K562 (cell line): ENCODE measurements around the gene SIRT7. TPM values are rescaled to one million over a fixed set of nuclear protein-coding genes. Genes with fewer than 3 reads are reported as not detected.

Experiments used
- BRF2 ChIP-seq: IDR thresholded peaks from 3 replicates; pipeline ENCODE4 v1.6.1; 2011; ENCODE audit warnings: borderline replicate concordance, mild to moderate bottlenecking; ENCODE audit not compliant: insufficient read length, insufficient read depth
- ETV1 ChIP-seq: fragments of 450-650 bp; conservative IDR thresholded peaks from 2 replicates; pipeline ENCODE4 v1.6.1; 2016; ENCODE audit warnings: missing genetic modification characterization, control low read depth, low read depth, missing compliant biosample characterization
- FOXJ3 ChIP-seq: sonication (generic); formaldehyde crosslinking; IDR thresholded peaks from 2 replicates; pipeline ENCODE4 v1.4.0; 2020; ENCODE audit warnings: mild to moderate bottlenecking, missing genetic modification reagents
- HDAC1 ChIP-seq, 2 experiments: fragments of 450-650 bp; IDR thresholded peaks; 2 replicates each; pipeline ENCODE4 v1.6.1; 2016 to 2017; ENCODE audit warnings: inconsistent platforms in 1 of 2, mild to moderate bottlenecking in 1 of 2, moderate library complexity in 1 of 2
- HLTF ChIP-seq: fragments of 450-650 bp; IDR thresholded peaks from 2 replicates; pipeline ENCODE4 v1.6.1; 2016
- ILF3 ChIP-seq: fragments of 450-650 bp; IDR thresholded peaks from 2 replicates; pipeline ENCODE4 v1.6.1; 2018; ENCODE audit warnings: antibody characterized with exemption, mild to moderate bottlenecking, moderate library complexity, borderline replicate concordance
- KLF13 ChIP-seq: fragments of 450-650 bp; IDR thresholded peaks from 2 replicates; pipeline ENCODE4 v1.6.1; 2016; ENCODE audit warnings: missing genetic modification characterization, low read depth, mild to moderate bottlenecking, missing compliant biosample characterization, moderate library complexity, borderline replicate concordance
- NR2C2 ChIP-seq, 2 experiments: fragments of 200-800 bp in 1 of 2; sonication (Bioruptor generic) in 1 of 2; sonication (generic) in 1 of 2; formaldehyde crosslinking in 1 of 2; IDR thresholded peaks; 2 replicates each; pipeline versions ENCODE4 v1.6.1 to v1.8.0; 2016 to 2022; ENCODE audit warnings: mild to moderate bottlenecking in 1 of 2, missing compliant biosample characterization in 1 of 2, missing genetic modification characterization in 1 of 2, missing genetic modification reagents in 1 of 2
- NR4A1 ChIP-seq, 2 experiments: fragments of 250-450 bp in 1 of 2; fragments of 450-650 bp in 1 of 2; sonication (Bioruptor Pico) in 1 of 2; IDR thresholded peaks; 2 replicates each; pipeline versions ENCODE4 v1.4.0 to v1.6.1; 2016 to 2020; ENCODE audit warnings: mild to moderate bottlenecking in 2 of 2, missing compliant biosample characterization in 1 of 2, missing genetic modification characterization in 1 of 2, moderate library complexity in 1 of 2
- PHF21A ChIP-seq: fragments of 450-650 bp; IDR thresholded peaks from 2 replicates; pipeline ENCODE4 v1.6.1; 2017; ENCODE audit warnings: low read depth, borderline replicate concordance
- PTTG1 ChIP-seq: fragments of 450-650 bp; IDR thresholded peaks from 2 replicates; pipeline ENCODE4 v1.6.1; 2016; ENCODE audit warnings: low read depth, mild to moderate bottlenecking, missing genetic modification characterization, missing compliant biosample characterization
- RBM39 ChIP-seq: fragments of 200-400 bp; formaldehyde crosslinking; optimal IDR thresholded peaks from 2 replicates; pipeline ENCODE3; 2018; ENCODE audit warnings: low read depth, low read length
- STAT5B ChIP-seq: fragments of 250-450 bp; sonication (Bioruptor Pico); IDR thresholded peaks from 2 replicates; pipeline ENCODE4 v1.8.0; 2021; ENCODE audit warnings: mild to moderate bottlenecking, inconsistent platforms
- TCF3 ChIP-seq: sonication (generic); formaldehyde crosslinking; IDR thresholded peaks from 2 replicates; pipeline ENCODE4 v1.4.0; 2020; ENCODE audit warnings: mild to moderate bottlenecking, missing genetic modification reagents
- TCF7L2 ChIP-seq: fragments of 150-350 bp; IDR thresholded peaks from 2 replicates; pipeline ENCODE4 v1.6.1; 2016; ENCODE audit warnings: low read depth, mild to moderate bottlenecking, low read length, moderate library complexity
- TFAM ChIP-seq: fragments of 250-450 bp; sonication (Bioruptor Pico); conservative IDR thresholded peaks from 2 replicates; pipeline ENCODE4 v1.5.0; 2021; ENCODE audit warnings: mild to moderate bottlenecking, moderate library complexity
- ZNF12 ChIP-seq: sonication (generic); formaldehyde crosslinking; IDR thresholded peaks from 2 replicates; pipeline ENCODE4 v1.4.0; 2020; ENCODE audit warnings: mild to moderate bottlenecking, missing genetic modification reagents
- ZNF263 ChIP-seq: sonication (generic); formaldehyde crosslinking; IDR thresholded peaks from 2 replicates; pipeline ENCODE4 v1.8.0; 2022; ENCODE audit warnings: mild to moderate bottlenecking, missing genetic modification reagents, borderline replicate concordance
- polyA plus RNA-seq, 8 experiments: library from polyadenylated mRNA; depleted of rRNA in 4 of 8; stranded (reverse) in 5 of 8; unstranded in 3 of 8; fragments of >200 nt; fragmentation: Nextera tagmentation in 2 of 8; fragmentation: Illumina TruSeq in 1 of 8; extraction: Ambion mirVana in 2 of 8; extraction: Trizol in 1 of 8; gene quantifications; 2 replicates each; pipeline versions ENCODE4 v1.2.1 to v1.2.3, GENCODE V29; 2011 to 2014; ENCODE audit warnings: inconsistent platforms in 1 of 8, missing spikeins in 1 of 8
- total RNA-seq, 7 experiments: library from RNA; depleted of rRNA in 6 of 7; stranded (reverse); fragments of >200 nt in 6 of 7; fragmentation: Illumina TruSeq in 2 of 7; extraction: Trizol in 2 of 7; gene quantifications; 2 replicates each; pipeline versions ENCODE4 v1.2.1 to v1.2.3, GENCODE V29; 2011 to 2021; ENCODE audit warnings: low replicate concordance in 1 of 7
- TF ChIP-seq, protein P1 (sequence below): sonication (generic); formaldehyde crosslinking; IDR thresholded peaks from 2 replicates; pipeline ENCODE4 v1.8.0; 2022; ENCODE audit warnings: missing genetic modification reagents, mild to moderate bottlenecking, moderate library complexity, borderline replicate concordance
- TF ChIP-seq, protein P2 (sequence below): fragments of 450-650 bp; IDR thresholded peaks from 2 replicates; pipeline ENCODE4 v1.6.1; 2016; ENCODE audit warnings: low read depth, mild to moderate bottlenecking, moderate library complexity
- TF ChIP-seq, protein P3 (sequence below): sonication (generic); formaldehyde crosslinking; IDR thresholded peaks from 2 replicates; pipeline ENCODE4 v1.8.1; 2023; ENCODE audit warnings: mild to moderate bottlenecking, missing genetic modification reagents
- TF ChIP-seq, protein P4 (sequence below): fragments of 200-800 bp; sonication (Bioruptor generic); IDR thresholded peaks from 2 replicates; pipeline ENCODE4 v1.6.1; 2017; ENCODE audit warnings: missing genetic modification characterization, missing compliant biosample characterization

SIRT7 gene
- total and polyA plus RNA-seq, 9 of the 15 experiments (the other 6 are each of a cell fraction or from before 2014, with no cell fraction given), result 1.6 to 54.8 (median 20.3) TPM

DNA sequence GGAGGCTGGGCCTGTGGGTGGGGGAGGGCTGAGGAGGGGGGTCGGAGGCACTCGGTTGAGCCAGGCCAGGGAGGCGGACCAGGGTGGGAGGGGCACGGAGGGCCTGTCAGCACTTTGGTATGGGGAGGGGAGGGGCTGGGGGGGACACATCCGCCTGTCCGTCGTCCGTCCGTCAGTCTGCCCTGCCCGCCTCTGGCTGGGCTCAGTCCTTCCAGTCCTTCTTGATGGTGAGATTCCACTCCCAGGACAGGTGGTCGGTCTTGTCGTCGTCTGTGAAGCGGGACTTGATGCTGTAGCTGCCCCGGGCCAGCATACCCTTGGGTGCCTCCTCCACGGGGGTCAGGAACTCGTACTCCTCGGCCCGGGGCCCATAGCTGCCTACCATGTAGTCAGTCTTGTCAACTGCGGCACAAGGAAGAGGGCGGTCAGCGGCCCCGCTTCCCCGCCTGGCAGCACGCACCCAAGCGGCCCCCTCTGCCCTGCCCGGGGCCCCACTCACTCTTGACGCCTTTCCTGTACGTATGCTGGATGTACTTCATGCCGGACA, 49.2 kb downstream of the SIRT7 start (continued):
- TF ChIP-seq RBM39, result no peak
- no peak for TF ChIP-seq HDAC1 (IDR thresholded peaks at IDR 0.05)
- no peak for TF ChIP-seq TCF7L2
- no peak for TF ChIP-seq STAT5B (CRISPR knock-in tag)
- 0 out of 2 replicates have a peak, but pooled peaks have one; percentile 44 for TF ChIP-seq ZNF12 (CRISPR knock-in tag)
- TF ChIP-seq FOXJ3, result no peak
- TF ChIP-seq ZNF263 (CRISPR knock-in tag), result no peak; the same call in 1 of the 2 replicates
- no peak for TF ChIP-seq TFAM (CRISPR knock-in tag)
- TF ChIP-seq, protein P1, sequence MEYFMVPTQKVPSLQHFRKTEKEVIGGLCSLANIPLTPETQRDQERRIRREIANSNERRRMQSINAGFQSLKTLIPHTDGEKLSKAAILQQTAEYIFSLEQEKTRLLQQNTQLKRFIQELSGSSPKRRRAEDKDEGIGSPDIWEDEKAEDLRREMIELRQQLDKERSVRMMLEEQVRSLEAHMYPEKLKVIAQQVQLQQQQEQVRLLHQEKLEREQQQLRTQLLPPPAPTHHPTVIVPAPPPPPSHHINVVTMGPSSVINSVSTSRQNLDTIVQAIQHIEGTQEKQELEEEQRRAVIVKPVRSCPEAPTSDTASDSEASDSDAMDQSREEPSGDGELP (CRISPR knock-in tag), result no peak
- TF ChIP-seq, protein P2, sequence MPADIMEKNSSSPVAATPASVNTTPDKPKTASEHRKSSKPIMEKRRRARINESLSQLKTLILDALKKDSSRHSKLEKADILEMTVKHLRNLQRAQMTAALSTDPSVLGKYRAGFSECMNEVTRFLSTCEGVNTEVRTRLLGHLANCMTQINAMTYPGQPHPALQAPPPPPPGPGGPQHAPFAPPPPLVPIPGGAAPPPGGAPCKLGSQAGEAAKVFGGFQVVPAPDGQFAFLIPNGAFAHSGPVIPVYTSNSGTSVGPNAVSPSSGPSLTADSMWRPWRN, result no peak
- TF ChIP-seq TCF3 (CRISPR knock-in tag), result no peak; the same call in 1 of the 2 replicates
- TF ChIP-seq, protein P3, sequence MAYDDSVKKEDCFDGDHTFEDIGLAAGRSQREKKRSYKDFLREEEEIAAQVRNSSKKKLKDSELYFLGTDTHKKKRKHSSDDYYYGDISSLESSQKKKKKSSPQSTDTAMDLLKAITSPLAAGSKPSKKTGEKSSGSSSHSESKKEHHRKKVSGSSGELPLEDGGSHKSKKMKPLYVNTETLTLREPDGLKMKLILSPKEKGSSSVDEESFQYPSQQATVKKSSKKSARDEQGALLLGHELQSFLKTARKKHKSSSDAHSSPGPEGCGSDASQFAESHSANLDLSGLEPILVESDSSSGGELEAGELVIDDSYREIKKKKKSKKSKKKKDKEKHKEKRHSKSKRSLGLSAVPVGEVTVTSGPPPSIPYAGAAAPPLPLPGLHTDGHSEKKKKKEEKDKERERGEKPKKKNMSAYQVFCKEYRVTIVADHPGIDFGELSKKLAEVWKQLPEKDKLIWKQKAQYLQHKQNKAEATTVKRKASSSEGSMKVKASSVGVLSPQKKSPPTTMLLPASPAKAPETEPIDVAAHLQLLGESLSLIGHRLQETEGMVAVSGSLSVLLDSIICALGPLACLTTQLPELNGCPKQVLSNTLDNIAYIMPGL (CRISPR knock-in tag), result no peak
- no peak for TF ChIP-seq PHF21A
- TF ChIP-seq, protein P4, sequence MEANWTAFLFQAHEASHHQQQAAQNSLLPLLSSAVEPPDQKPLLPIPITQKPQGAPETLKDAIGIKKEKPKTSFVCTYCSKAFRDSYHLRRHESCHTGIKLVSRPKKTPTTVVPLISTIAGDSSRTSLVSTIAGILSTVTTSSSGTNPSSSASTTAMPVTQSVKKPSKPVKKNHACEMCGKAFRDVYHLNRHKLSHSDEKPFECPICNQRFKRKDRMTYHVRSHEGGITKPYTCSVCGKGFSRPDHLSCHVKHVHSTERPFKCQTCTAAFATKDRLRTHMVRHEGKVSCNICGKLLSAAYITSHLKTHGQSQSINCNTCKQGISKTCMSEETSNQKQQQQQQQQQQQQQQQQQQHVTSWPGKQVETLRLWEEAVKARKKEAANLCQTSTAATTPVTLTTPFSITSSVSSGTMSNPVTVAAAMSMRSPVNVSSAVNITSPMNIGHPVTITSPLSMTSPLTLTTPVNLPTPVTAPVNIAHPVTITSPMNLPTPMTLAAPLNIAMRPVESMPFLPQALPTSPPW (CRISPR knock-in tag), result peak; percentile 91
- no peak for TF ChIP-seq BRF2
- TF ChIP-seq ILF3, result no peak
- no peak for TF ChIP-seq HLTF
- 0 out of 2 replicates have a peak, but pooled peaks have one; percentile 5 for TF ChIP-seq NR4A1 (CRISPR knock-in tag; IDR thresholded peaks at IDR 0.05)
- TF ChIP-seq NR4A1 (tag; IDR thresholded peaks at IDR 0.05), result no peak
- 0 out of 2 replicates have a peak, but pooled peaks have one; percentile 7 for TF ChIP-seq ETV1 (tag)
- TF ChIP-seq KLF13 (tag), result no peak
- TF ChIP-seq PTTG1, result no peak
- TF ChIP-seq NR2C2 (CRISPR knock-in tag; IDR thresholded peaks at IDR 0.05), result no peak
- peak; percentile 43; the same call in 1 of the 2 replicates for TF ChIP-seq NR2C2 (tag; IDR thresholded peaks at IDR 0.05)
